Skeletal muscle satellite cell (primary cell): ENCODE data around the gene TM2D1.

Source experiments
- H3K27me3 ChIP-seq: 2 replicates; pipeline ENCODE4 v1.7.0; 2013; ENCODE audit warnings: low read length; ENCODE audit not compliant: control insufficient read depth, insufficient read depth
- H3K36me3 ChIP-seq: 2 replicates; pipeline ENCODE4 v1.7.0; 2013; ENCODE audit warnings: mild to moderate bottlenecking, control low read depth, low read length; ENCODE audit not compliant: insufficient read depth
- H3K4me1 ChIP-seq: 2 replicates; pipeline ENCODE4 v1.7.0; 2013; ENCODE audit warnings: low read length; ENCODE audit not compliant: control insufficient read depth, insufficient read depth
- H3K4me2 ChIP-seq: 2 replicates; pipeline ENCODE4 v1.7.0; 2013; ENCODE audit warnings: mild to moderate bottlenecking, low read length
- H3K4me3 ChIP-seq: 2 replicates; pipeline ENCODE4 v1.7.0; 2013; ENCODE audit warnings: low read length
- H3K9ac ChIP-seq: 2 replicates; pipeline ENCODE4 v1.7.0; 2013; ENCODE audit warnings: mild to moderate bottlenecking, low read depth, low read length, moderate library complexity
- H3K9me3 ChIP-seq: replicated peaks from 2 replicates; pipeline ENCODE4 v1.7.0; 2013; ENCODE audit warnings: mild to moderate bottlenecking, control low read depth, low read length

TM2D1 gene

DNA sequence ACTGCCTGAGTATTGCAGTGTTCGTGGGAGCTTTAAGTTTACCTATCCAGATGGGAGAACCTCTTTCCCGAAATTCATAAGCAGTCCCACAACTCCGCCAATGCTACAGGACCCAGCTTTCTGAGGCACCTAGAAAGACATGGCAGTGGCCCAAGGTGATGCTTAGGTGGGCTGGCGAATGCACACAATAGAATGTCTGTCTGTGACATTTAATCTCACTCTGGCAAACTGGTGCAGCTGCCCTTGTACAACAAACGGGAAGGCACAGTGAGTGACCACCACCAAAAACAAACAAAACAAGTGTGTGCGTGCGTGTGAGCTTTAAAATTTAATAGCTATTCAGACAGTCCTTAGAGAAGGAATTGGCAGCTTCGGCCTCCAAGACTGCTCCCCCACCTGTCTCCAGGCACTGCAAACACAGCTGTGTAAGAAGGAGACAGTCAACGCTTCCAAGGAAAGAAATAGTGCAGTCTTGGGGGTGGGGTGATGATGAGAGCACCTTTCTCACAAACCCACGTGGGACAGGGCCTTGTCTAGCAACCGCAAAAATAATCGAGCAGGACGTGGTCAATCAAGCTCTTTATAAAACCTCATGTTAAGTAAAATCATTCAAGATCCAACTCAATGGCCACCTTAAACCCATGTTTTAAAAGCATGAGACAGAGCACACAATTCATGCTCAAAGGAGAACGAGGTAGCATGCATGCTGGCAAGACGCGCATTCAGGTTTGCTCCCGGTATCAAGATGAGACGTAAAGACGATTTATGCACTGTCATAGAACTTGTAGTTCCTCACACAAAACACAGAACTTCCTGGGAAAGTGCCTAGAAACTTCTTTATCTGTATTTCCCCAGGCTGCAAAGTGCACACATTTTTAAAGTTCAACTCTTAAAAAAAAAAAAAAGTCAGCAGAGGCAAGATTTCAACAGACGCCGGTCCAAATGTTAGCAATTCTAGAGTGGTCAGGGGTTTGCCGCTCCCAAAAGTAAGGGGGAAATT, 84.1 kb downstream of the TM2D1 start:
- peaks cover 16% of the 10 kb centered on the region for H3K4me1 ChIP-seq
- no peaks in the 10 kb centered on the region for H3K36me3 ChIP-seq
- no peaks in the 10 kb centered on the region for H3K27me3 ChIP-seq
- no peaks in the 10 kb centered on the region for H3K9me3 ChIP-seq
- peak overlapping the region; percentile 53 for H3K4me3 ChIP-seq
- peak overlapping the region; percentile 61 for H3K9ac ChIP-seq
- peak overlapping the region; percentile 81 for H3K4me2 ChIP-seq

DNA sequence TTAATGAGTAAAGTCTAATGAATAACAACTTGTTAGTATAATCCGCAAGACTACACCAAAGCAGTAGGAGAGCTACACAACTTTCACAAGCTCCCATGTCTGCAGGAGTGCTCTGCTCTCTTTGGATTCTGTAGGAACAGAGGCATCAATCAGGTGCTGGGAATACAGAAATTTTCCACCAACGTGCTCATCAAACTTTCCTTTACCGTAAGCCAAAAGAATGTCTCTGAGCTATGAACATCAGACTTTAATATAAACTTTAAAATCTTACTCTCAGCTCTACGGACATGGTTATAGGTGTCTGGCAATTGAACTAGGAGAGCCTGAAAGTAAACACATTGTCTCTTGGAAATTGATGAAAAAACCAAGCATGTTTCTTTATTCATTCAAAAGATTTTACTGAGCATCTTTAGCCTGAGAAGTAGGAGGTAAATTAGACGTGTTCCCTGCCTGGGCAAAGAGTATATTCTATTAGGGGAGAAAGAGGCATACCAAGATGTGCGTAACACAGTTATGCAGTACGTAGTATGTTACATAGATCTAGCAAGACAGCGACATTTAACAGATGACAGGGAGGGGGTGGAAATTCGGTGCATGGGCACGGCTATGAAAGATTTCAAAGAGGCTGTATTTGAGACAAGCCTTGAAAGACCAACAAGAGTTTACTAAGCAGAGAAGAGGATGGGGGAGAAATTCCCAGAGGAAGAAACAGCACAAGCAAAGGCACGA, 85.2 kb downstream of the TM2D1 start:
- H3K9me3 ChIP-seq, result no peaks in the 10 kb centered on the region
- no peaks in the 10 kb centered on the region for H3K36me3 ChIP-seq
- no peak overlapping the region for H3K4me2 ChIP-seq
- H3K27me3 ChIP-seq, result no peaks in the 10 kb centered on the region
- H3K9ac ChIP-seq, result no peak overlapping the region
- H3K4me1 ChIP-seq, result peaks cover 16% of the 10 kb centered on the region
- H3K4me3 ChIP-seq, result no peak overlapping the region

DNA sequence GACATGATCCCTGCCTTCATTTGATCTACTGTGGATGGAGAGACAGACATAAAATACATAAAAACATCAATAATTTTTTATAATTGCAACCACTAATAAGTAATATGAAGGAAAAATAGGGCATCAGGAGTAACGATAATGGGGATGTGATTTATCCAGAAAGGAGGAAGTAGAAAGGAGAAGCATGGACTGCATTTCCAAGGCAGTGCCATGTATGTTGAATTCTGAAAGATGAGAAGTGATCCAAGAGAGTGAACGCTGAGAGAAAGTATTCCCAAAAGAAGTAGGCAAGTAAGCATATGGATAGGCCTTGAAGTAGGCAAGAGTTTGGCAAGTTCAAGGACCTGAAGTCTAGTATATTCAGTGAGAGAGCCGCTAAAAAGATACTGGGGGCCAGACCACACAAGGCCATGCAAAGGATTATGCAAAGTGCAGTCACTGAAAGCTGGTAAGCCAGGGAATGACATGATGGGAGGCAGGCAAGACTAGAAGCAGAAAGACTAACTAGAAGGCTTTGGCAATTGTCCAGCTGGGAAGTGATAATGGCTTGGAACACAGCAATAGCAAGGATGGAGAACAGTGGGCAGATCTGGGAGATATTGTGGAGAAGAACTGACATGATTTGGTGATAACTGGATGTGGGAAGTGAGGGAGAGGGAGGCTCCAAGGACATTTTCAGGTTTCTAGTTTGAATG, 85.9 kb downstream of the TM2D1 start:
- H3K27me3 ChIP-seq, result no peaks in the 10 kb centered on the region
- no peak overlapping the region for H3K9ac ChIP-seq
- H3K9me3 ChIP-seq, result no peaks in the 10 kb centered on the region
- H3K4me1 ChIP-seq, result peaks cover 16% of the 10 kb centered on the region
- H3K4me2 ChIP-seq, result no peak overlapping the region
- no peaks in the 10 kb centered on the region for H3K36me3 ChIP-seq
- no peak overlapping the region for H3K4me3 ChIP-seq

DNA sequence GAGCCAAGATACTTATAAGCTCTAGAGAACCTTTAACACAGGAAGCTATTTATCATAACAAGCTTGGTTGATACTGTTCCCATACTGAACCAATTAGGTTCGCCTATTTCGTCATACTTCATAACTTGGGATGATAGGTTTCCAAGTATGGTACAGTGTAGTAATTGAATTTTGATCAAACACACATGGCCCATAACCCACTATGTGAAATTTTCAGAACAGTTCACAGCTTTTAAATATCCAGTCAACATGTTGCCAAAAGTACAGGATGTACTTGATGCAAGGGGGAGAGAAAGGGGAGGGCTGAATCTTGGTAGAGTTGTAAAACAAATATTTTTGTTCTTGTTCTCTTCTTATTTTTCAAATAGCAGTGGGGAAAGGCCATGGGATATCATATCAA, 86.6 kb downstream of the TM2D1 start:
- no peak overlapping the region for H3K4me3 ChIP-seq
- H3K9ac ChIP-seq, result no peak overlapping the region
- H3K27me3 ChIP-seq, result no peaks in the 10 kb centered on the region
- no peaks in the 10 kb centered on the region for H3K9me3 ChIP-seq
- no peaks in the 10 kb centered on the region for H3K36me3 ChIP-seq
- peaks cover 16% of the 10 kb centered on the region for H3K4me1 ChIP-seq
- H3K4me2 ChIP-seq, result no peak overlapping the region

DNA sequence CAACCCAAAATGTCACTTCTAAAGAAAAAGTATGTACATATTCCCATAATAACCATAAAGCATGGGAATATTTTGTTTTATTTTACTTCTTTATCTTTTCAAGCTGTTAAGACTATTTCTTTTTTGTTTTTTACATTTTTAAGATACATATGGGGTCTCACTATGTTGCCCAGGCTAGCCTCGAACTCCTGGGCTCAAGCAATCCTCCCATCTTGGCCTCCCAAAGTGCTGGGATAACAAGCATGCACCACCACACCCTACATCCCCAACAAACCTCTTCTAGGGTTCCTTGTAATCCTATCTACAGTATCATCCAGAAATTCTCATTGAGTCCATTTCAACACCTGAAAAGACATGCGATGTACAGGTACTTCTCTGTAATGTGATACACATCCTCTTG, 87.5 kb downstream of the TM2D1 start:
- H3K4me1 ChIP-seq, result peaks cover 16% of the 10 kb centered on the region
- no peak overlapping the region for H3K4me2 ChIP-seq
- no peaks in the 10 kb centered on the region for H3K36me3 ChIP-seq
- H3K4me3 ChIP-seq, result no peak overlapping the region
- H3K27me3 ChIP-seq, result no peaks in the 10 kb centered on the region
- H3K9me3 ChIP-seq, result no peaks in the 10 kb centered on the region
- no peak overlapping the region for H3K9ac ChIP-seq

DNA sequence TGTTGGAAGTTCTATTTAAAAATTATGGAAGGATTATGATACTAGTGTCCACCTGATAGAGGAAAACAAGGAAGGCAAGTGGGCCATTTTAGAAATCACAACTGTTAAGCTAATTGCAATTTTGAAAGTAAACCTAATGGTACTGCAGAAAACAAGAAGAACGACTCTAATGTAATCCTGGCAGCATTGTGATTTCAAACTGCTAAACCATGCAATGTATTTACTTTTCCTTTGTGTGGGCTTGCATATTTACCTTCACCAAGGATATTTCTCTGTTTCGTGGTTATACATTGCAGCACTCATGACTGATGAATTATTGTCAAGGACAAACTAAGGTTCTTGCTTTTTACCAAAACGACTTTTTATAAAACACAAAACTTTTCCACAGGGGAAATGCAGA, 88.1 kb downstream of the TM2D1 start:
- peaks cover 16% of the 10 kb centered on the region for H3K4me1 ChIP-seq
- no peaks in the 10 kb centered on the region for H3K9me3 ChIP-seq
- H3K9ac ChIP-seq, result no peak overlapping the region
- H3K4me3 ChIP-seq, result no peak overlapping the region
- no peaks in the 10 kb centered on the region for H3K27me3 ChIP-seq
- no peaks in the 10 kb centered on the region for H3K36me3 ChIP-seq
- H3K4me2 ChIP-seq, result no peak overlapping the region

DNA sequence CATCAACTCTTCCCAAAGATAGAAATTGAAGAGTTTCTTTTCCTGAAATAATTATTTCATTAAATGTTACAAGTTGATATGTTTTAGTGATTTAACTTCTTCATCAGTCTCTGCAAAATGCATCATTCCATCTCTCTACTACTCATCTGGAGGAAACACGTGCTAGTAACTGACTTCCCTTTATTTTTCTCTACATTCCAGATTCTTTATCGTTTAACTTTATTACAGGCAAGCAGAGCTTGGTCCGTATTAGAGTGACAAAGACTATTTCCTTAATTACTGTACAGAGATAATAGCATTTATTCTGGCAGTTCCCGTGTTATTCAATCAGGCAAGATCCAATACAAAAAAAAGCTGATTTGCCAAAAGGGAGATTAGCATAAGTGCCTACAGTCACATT, 88.6 kb downstream of the TM2D1 start:
- H3K27me3 ChIP-seq, result no peaks in the 10 kb centered on the region
- H3K9me3 ChIP-seq, result no peaks in the 10 kb centered on the region
- no peak overlapping the region for H3K4me2 ChIP-seq
- H3K36me3 ChIP-seq, result no peaks in the 10 kb centered on the region
- no peak overlapping the region for H3K9ac ChIP-seq
- peaks cover 14% of the 10 kb centered on the region for H3K4me1 ChIP-seq
- H3K4me3 ChIP-seq, result no peak overlapping the region

DNA sequence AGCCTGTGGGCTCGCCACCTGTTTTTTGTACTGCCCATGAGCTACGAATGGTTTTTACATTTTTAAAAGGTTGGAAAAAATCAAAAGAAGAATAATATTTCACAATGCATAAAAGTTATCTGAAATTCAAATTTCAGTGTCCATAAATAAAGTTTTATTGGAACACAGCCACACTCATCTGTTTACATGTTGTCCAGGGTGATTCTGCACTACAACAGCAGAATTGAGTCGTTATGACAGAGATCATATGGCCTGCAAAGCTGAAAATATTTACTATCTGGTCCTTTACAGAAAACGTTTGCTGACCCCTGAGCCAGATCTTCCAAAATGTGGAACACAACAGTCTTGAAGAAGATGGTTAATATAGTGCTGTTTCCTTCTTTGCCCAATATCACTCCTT, 89.4 kb downstream of the TM2D1 start:
- Histone ChIP-seq H3K4me3 (no peak overlapping the region), H3K9ac (no peak overlapping the region), H3K36me3 (no peaks in the 10 kb centered on the region), H3K27me3 (no peaks in the 10 kb centered on the region), H3K9me3 (no peaks in the 10 kb centered on the region), H3K4me1 (peaks cover 12% of the 10 kb centered on the region), H3K4me2 (no peak overlapping the region)

DNA sequence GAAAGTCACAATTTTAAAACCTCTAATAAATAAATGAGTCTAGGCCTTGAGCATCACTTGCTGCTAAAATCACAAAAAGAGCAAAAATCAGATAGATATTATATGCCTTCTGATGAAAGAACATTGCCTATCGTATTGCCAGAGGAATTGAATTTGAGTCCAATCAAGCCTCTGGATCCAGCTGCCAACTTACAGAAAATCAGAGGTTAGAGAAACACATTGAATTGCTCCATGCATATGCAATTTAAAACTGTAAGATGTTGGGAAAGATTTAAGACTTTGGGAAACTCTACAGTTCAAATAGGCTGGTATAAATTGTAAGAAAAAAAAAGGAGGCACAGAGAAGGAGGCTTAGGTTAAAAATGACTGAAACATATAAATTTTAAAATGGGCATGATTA, 93.5 kb downstream of the TM2D1 start:
- no peaks in the 10 kb centered on the region for H3K27me3 ChIP-seq

More for the DNA sequence above, 93.5 kb downstream of the TM2D1 start:
- Histone ChIP-seq H3K4me3 (no peak overlapping the region), H3K4me1 (no peaks in the 10 kb centered on the region), H3K36me3 (no peaks in the 10 kb centered on the region), H3K9me3 (no peaks in the 10 kb centered on the region), H3K4me2 (no peak overlapping the region), H3K9ac (no peak overlapping the region)
